K562 (cell line): ENCODE data around the gene CACTIN.

ENCODE experiments used
- CTCF ChIP-seq, 3 experiments: IDR thresholded peaks in 2 of 3; conservative IDR thresholded peaks in 1 of 3; 2 replicates each; pipeline ENCODE4 v1.5.1; 2011 to 2012; ENCODE audit warnings: low read length in 3 of 3, mild to moderate bottlenecking in 3 of 3, control low read depth in 2 of 3, improper control_type of control experiment in 1 of 3, inconsistent platforms in 1 of 3, low read depth in 1 of 3, mixed read lengths in 1 of 3, moderate library complexity in 1 of 3; ENCODE audit not compliant: insufficient read depth in 2 of 3
- POLR2AphosphoS5 ChIP-seq: IDR thresholded peaks from 2 replicates; pipeline ENCODE4 v1.6.1; 2011; ENCODE audit warnings: mild to moderate bottlenecking, low read depth, low read length, moderate library complexity; ENCODE audit not compliant: control insufficient read depth, insufficient read depth
- TCF7 ChIP-seq: sonication (generic); IDR thresholded peaks from 2 replicates; pipeline ENCODE4 v1.6.1; 2016; ENCODE audit warnings: antibody characterized with exemption, borderline replicate concordance

GRCh38 chr19:3652422-3652821, 25.8 kb upstream of the CACTIN start:
- TF ChIP-seq POLR2AphosphoS5: no peak
- TF ChIP-seq TCF7: no peak
- TF ChIP-seq CTCF (IDR thresholded peaks at IDR 0.05 in 2 of 3, conservative IDR thresholded peaks at IDR 0.05 in 1 of 3; ENCODE audit: insufficient read depth in 2 of 3, low read depth in 1 of 3, low read length in 3 of 3): no peak
